BJ (cell line): ENCODE results near the gene STEAP3. TPM values are rescaled to one million over a fixed set of nuclear protein-coding genes. Genes with fewer than 3 reads are reported as not detected.

Source experiments
- CTCF ChIA-PET: fragments of 350-600 bp; formaldehyde crosslinking; extraction: SDS; loops from one replicate; lab custom pipeline; 2021; ENCODE audit warnings: antibody characterized with exemption, inconsistent platforms; lab: Yijun Ruan, JAX
- POLR2A ChIA-PET: fragments of 300-600 bp; sonication (Branson Sonifier 250); formaldehyde crosslinking; extraction: SDS; loops from one replicate; lab custom pipeline; 2021; ENCODE audit warnings: antibody characterized with exemption; lab: Charles Lee
- DNase-seq: peaks from one replicate; pipeline ENCODE4 v3.0.0-alpha.2; 2011; ENCODE audit warnings: low read depth
- H3K27me3 ChIP-seq: 2 replicates; pipeline ENCODE4 v1.6.0; 2011; ENCODE audit warnings: low read length; ENCODE audit not compliant: control insufficient read depth, insufficient read depth
- H3K36me3 ChIP-seq: 2 replicates; pipeline ENCODE4 v1.5.1; 2011; ENCODE audit warnings: low read length; ENCODE audit not compliant: control insufficient read depth, insufficient read depth
- H3K4me3 ChIP-seq: 2 replicates; pipeline ENCODE4 v1.5.1; 2011; ENCODE audit warnings: low read depth, mild to moderate bottlenecking, control low read depth, low read length
- polyA plus RNA-seq: library from polyadenylated mRNA; depleted of rRNA; stranded (reverse); fragments of >200 nt; gene quantifications from 2 replicates; pipeline ENCODE4 v1.2.3, GENCODE V29; 2011
- TF ChIP-seq, protein P1 (sequence below): IDR thresholded peaks from 2 replicates; pipeline ENCODE4 v1.5.1; 2011; ENCODE audit warnings: low read depth, mild to moderate bottlenecking, control low read depth, inconsistent platforms, low read length, moderate library complexity; ENCODE audit not compliant: insufficient read depth

The STEAP3 gene
- polyA plus RNA-seq, 1 experiment, result 13.9 TPM

DNA sequence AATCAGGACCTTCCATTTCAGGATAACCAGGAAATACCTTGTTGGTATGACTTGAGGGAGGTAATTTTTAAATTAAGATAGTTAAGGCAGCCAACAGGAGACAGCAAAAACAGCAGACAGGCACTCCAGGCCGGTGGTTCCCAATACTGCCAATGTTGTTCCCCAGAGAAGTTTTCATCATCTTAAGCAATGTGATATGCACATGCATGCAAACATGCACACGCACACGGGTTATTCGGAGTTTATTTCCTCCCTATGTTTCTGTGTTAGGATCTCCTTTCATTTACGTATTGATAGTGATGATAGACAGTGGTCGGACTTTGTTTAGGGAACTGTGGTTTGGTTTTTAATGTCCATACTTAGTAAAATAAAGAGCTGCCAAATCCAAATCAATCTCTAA is 55.3 kb downstream of the STEAP3 start:
- POLR2A ChIA-PET, result no interaction called here
- DNase-seq, result no peak
- CTCF ChIA-PET, result interaction anchor here (1.2 to 2.7 kb wide), 4 partner anchors 10 to 267 kb away, joined by 3 to 5 read pairs (median 4); no protein-coding TSS in a partner anchor

DNA sequence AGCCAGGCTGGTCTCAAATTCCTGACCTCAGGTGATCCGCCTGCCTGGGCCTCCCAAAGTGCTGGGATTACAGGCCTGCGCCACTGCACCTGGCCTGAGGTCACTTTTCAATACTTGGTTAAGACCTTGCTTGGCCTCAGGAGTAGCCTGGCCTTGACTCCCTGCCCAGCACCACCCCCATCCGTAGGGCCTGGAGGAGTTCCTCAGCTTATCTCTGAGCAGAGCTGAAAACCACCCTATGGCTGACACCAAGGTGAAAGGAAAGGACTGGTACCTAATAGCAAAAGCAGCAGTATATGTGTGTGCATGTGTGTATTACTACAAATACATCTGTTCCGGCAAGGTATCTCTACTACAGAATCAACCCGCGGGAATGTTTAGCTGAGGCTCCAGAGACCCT is 56.0 kb downstream of the STEAP3 start:
- Histone ChIP-seq H3K27me3 (no peaks in the 10 kb centered on the region; the same call in 1 of the 2 replicates), H3K36me3 (no peaks in the 10 kb centered on the region), H3K4me3 (no peak overlapping the region)
- ChIA-PET POLR2A (no interaction called here), CTCF (interaction anchor here (0.9 to 2.7 kb wide), 4 partner anchors 15 to 268 kb away, joined by 3 to 5 read pairs (median 4); no protein-coding TSS in a partner anchor)
- DNase-seq, result no peak
- TF ChIP-seq, protein P1, sequence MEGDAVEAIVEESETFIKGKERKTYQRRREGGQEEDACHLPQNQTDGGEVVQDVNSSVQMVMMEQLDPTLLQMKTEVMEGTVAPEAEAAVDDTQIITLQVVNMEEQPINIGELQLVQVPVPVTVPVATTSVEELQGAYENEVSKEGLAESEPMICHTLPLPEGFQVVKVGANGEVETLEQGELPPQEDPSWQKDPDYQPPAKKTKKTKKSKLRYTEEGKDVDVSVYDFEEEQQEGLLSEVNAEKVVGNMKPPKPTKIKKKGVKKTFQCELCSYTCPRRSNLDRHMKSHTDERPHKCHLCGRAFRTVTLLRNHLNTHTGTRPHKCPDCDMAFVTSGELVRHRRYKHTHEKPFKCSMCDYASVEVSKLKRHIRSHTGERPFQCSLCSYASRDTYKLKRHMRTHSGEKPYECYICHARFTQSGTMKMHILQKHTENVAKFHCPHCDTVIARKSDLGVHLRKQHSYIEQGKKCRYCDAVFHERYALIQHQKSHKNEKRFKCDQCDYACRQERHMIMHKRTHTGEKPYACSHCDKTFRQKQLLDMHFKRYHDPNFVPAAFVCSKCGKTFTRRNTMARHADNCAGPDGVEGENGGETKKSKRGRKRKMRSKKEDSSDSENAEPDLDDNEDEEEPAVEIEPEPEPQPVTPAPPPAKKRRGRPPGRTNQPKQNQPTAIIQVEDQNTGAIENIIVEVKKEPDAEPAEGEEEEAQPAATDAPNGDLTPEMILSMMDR, result no peak

More for the DNA sequence above, 55.3 kb downstream of the STEAP3 start:
- H3K4me3 ChIP-seq, result no peak overlapping the region
- TF ChIP-seq, protein P1, result no peak
- H3K27me3 ChIP-seq, result no peaks in the 10 kb centered on the region; the same call in 1 of the 2 replicates
- H3K36me3 ChIP-seq, result no peaks in the 10 kb centered on the region

DNA sequence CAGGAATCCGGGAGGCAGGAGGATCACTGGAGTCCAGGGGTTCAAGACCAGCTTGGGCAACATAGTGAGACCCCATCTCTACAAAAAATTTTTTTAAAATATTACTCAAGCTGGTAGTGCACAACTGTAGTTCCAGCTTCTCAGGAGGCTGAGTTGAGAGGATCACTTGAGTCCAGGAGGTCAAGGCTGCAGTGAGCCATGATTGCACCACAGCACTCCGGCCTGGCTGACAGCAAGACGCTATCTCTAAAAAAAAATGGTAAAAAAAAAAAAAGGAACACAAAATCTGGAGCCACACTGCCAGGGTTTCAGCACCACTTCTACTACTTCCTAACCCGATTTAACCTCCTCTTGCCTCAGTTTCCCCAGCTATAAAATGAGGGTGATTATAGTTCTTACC is 57.0 kb downstream of the STEAP3 start:
- ChIA-PET POLR2A (no interaction called here), CTCF (interaction anchor here (2.7 to 3.1 kb wide), 2 partner anchors 11 to 60 kb away, joined by 5 to 18 read pairs; no protein-coding TSS in a partner anchor)
- TF ChIP-seq, protein P1, result no peak
- no peaks in the 10 kb centered on the region for H3K36me3 ChIP-seq
- no peak for DNase-seq
- H3K27me3 ChIP-seq, result no peaks in the 10 kb centered on the region; the same call in 1 of the 2 replicates
- no peak overlapping the region for H3K4me3 ChIP-seq

DNA sequence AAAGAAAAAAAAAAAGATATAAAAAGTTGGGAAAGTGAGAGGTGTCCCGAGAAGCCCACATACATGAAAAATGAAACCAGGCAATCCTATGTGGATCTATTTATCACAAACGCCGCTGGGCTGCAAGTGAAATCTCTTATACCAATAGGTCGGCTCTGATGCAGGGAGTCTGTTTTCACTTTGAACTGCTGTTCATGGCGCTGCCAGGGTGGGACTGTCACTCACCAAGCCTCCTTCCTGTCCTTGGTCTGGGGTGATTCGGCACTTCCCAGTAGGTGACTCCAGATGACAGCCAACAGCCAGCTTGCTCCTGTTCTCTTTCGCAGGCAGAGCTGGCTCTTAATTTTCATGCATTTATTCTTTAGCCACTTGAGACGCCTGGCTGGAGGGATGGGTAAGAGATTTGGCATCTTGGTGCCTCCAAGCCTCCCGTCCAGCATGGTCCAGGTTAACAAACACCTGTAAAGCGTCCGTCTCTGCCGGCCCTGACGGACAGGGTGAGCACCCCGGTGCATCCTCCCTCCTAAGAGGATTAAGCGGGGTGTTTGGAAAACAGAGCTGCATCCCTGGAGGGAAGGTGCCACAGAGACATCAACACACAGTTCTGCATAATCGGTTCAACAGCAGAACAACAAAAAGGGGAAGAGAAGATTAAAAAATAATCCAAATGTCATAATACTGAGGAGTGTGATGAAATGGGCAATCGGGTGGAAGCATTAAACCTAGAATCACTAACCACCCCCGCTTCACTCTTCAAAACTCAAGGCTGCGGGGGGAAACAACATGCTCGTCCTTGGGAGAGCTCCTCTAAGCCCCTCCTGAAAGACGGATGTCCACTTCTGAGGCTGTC is 58.7 kb downstream of the STEAP3 start:
- no peaks in the 10 kb centered on the region for H3K27me3 ChIP-seq
- ChIA-PET CTCF (interaction anchor here (1.4 to 3.1 kb wide), 3 partner anchors 9 to 401 kb away, joined by 3 to 18 read pairs (median 6); no protein-coding TSS in a partner anchor), POLR2A (no interaction called here)
- H3K4me3 ChIP-seq, result no peak overlapping the region
- TF ChIP-seq, protein P1, result no peak
- no peaks in the 10 kb centered on the region for H3K36me3 ChIP-seq
- DNase-seq, result no peak

DNA sequence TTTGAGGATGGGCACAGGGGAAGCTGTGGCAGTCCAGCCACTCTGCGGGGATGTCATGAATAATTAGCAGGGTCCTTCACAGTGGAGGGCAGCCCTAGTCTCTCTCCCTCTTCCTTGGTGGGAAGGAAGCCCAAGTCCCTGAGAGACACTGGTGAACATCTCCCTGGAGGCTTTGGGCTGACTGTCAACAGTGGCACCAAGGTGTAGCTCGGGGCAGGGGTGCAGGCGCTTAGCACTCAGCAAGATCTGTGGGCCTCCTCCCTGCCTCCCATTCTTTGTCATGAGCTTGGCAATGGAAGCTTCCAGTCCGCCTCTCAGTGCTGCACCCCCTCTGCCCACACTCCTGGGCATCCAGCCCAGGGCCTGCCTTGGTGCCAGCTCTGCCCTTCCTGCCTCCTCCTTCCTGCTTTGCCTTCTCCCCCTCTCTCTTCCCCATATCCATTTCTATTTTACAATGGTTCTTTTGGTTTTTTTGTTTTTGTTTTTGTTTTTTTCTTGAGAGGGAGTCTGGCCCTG is 59.4 kb downstream of the STEAP3 start:
- POLR2A ChIA-PET, result no interaction called here

More for the DNA sequence above, 59.4 kb downstream of the STEAP3 start:
- CTCF ChIA-PET, result interaction anchor here (1.4 to 3.1 kb wide), 3 partner anchors 8 to 402 kb away, joined by 3 to 18 read pairs (median 6); no protein-coding TSS in a partner anchor
- Histone ChIP-seq H3K4me3 (no peak overlapping the region), H3K27me3 (no peaks in the 10 kb centered on the region), H3K36me3 (no peaks in the 10 kb centered on the region)
- TF ChIP-seq, protein P1, result no peak
- DNase-seq, result no peak
